Measurements from ENCODE around the gene DTNBP1. TPM values are rescaled to one million over a fixed set of nuclear protein-coding genes. Genes with fewer than 3 reads are reported as not detected.

The DTNBP1 gene
- total and polyA plus RNA-seq, 2 of the 8 experiments (the other 6 are each of a cell fraction or from before 2014, with no cell fraction given): 13.5 to 22.1 TPM

DNA sequence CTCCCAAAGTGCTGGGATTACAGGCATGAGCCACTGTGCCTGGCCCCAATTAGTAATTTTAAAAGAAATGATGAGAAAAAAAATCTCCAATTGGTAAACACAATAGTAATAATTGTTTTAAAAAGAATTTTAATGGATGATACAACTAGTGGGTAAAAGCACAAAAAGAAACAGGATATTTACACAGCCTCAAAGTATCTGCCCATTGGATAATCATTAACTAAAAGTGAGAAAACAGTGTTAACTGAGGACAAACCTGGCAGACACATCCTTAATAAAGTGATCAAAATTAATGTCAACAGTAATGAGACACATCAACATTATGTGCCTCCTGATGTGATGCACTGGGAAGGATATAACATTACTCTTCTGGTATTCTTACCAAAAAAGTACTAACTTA, 24.5 kb downstream of the DTNBP1 start:
- Histone ChIP-seq H3K36me3 (ENCODE audit: control insufficient read depth in 2 of 4, insufficient read depth in 4 of 4, low read length in 3 of 4) (peaks cover 0 to 4% (median 0%) of the 10 kb centered on the region in 4 experiments; a peak in 2 of 8 replicates), H3K9me3 (ENCODE audit: insufficient read depth in 2 of 2, low read depth in 1 of 2, low read length in 1 of 2) (no peaks in the 10 kb centered on the region), H2BK15ac (ENCODE audit: low read length) (no peak overlapping the region), H2AFZ (ENCODE audit: low read length) (no peak overlapping the region), H4K5ac (ENCODE audit: insufficient read length, low read depth, low read length) (no peak overlapping the region), H3K79me2 (ENCODE audit: control insufficient read depth in 1 of 2, insufficient read depth in 2 of 2, low read length in 2 of 2) (no peaks in the 10 kb centered on the region), H4K8ac (ENCODE audit: extremely low read depth, insufficient read depth, low read length) (no peak overlapping the region), H3K79me1 (ENCODE audit: low read depth, low read length) (0 out of 2 replicates have a peak, but pooled peaks cover 3% of the 10 kb centered on the region), H3K4ac (replicated peaks; ENCODE audit: insufficient read length, low read depth, low read length) (no peak overlapping the region), H2AK5ac (ENCODE audit: low read depth, low read length) (no peak overlapping the region), H2BK12ac (ENCODE audit: low read depth, low read length) (no peak overlapping the region), H2BK120ac (replicated peaks; ENCODE audit: low read depth, low read length) (no peak overlapping the region), H3K23me2 (ENCODE audit: low read depth, low read length) (no peaks in the 10 kb centered on the region), H3K4me2 (ENCODE audit: insufficient read depth in 1 of 2, low read depth in 2 of 2, low read length in 2 of 2) (no peak overlapping the region), H2BK5ac (ENCODE audit: low read depth, low read length) (no peak overlapping the region), H3K27ac (ENCODE audit: low read depth, low read length) (no peak overlapping the region), H3K9ac (replicated peaks in 1 of 4; ENCODE audit: extremely low read depth in 1 of 4, low read depth in 3 of 4, low read length in 3 of 4) (no peak overlapping the region), H3K56ac (replicated peaks; ENCODE audit: insufficient read length, low read depth, low read length) (no peak overlapping the region), H2BK20ac (ENCODE audit: low read length) (no peak overlapping the region), H3K27me3 (replicated peaks in 1 of 4; ENCODE audit: control insufficient read depth in 3 of 4, extremely low read depth in 1 of 4, insufficient read depth in 3 of 4, low read length in 3 of 4) (no peaks in the 10 kb centered on the region; a peak in 1 of 7 replicates), H3K18ac (ENCODE audit: extremely low read depth, low read length) (no peak overlapping the region), H3K23ac (ENCODE audit: insufficient read length) (no peak overlapping the region), H3K14ac (ENCODE audit: insufficient read length) (no peak overlapping the region), H4K91ac (replicated peaks; ENCODE audit: insufficient read length, low read length) (no peak overlapping the region), H3K4me1 (replicated peaks in 1 of 4; ENCODE audit: control insufficient read depth in 3 of 4, insufficient read depth in 4 of 4, low read length in 3 of 4) (no peaks in the 10 kb centered on the region), H4K20me1 (replicated peaks in 1 of 2; ENCODE audit: control insufficient read depth in 1 of 2, insufficient read depth in 2 of 2, low read length in 2 of 2) (peaks cover 0 to 2% of the 10 kb centered on the region in 2 experiments), H3K4me3 (ENCODE audit: extremely low read depth in 1 of 4, insufficient read depth in 2 of 4, low read depth in 3 of 4, low read length in 4 of 4) (no peak overlapping the region)
- FAIRE-seq (no peak), DNase-seq (ENCODE audit: low read depth in 1 of 2, low spot score in 2 of 2) (no peak)
- CTCF ChIA-PET (ENCODE audit: partially characterized antibody): interaction anchor here (1.2 kb wide), 1 partner anchor 13 kb away, joined by 3 read pairs; no protein-coding TSS in a partner anchor
- no peak for TF ChIP-seq CEBPB (IDR thresholded peaks at IDR 0.05; ENCODE audit: low read depth, low read length)
- POLR2A ChIA-PET (ENCODE audit: partially characterized antibody): no interaction called here
